VCaP (cell line): ENCODE data around the gene CCDC116.

Experiments
- H3K27ac ChIP-seq: fragments of 450-650 bp; 2 replicates; pipeline ENCODE4 v1.5.1; 2017
- CTCF ChIP-seq: fragments of 450-650 bp; conservative IDR thresholded peaks from 2 replicates; pipeline ENCODE4 v1.5.1; 2017; ENCODE audit warnings: mild to moderate bottlenecking, moderate library complexity

CCDC116 gene

GRCh38 chr22:21679383-21679782 is 46.8 kb downstream of the CCDC116 start:
- TF ChIP-seq CTCF: no peak
- no peak overlapping the region for H3K27ac ChIP-seq

GRCh38 chr22:21680830-21681565 is 48.4 kb downstream of the CCDC116 start:
- H3K27ac ChIP-seq: peak overlapping the region; percentile 42; the same call in 1 of the 2 replicates
- no peak for TF ChIP-seq CTCF

- peak overlapping the region; percentile 42; the same call in 1 of the 2 replicates for H3K27ac ChIP-seq
- TF ChIP-seq CTCF: no peak
These were observed 49.2 kb downstream of the CCDC116 start for GRCh38 chr22:21681566-21682370.

- TF ChIP-seq CTCF: no peak
- H3K27ac ChIP-seq: peak overlapping the region; percentile 42; the same call in 1 of the 2 replicates
These were observed 50.0 kb downstream of the CCDC116 start for GRCh38 chr22:21682385-21683175.

- no peak for TF ChIP-seq CTCF
- H3K27ac ChIP-seq: no peak overlapping the region
These were observed 50.8 kb downstream of the CCDC116 start for GRCh38 chr22:21683401-21683811.

GRCh38 chr22:21684492-21685163 is 52.1 kb downstream of the CCDC116 start:
- H3K27ac ChIP-seq: no peak overlapping the region
- no peak for TF ChIP-seq CTCF
